ENCODE results near the gene ACACA. TPM values are rescaled to one million over a fixed set of nuclear protein-coding genes. Genes with fewer than 3 reads are reported as not detected.
A peak's percentile ranks its signal among the peaks of the same experiment; 100 is the strongest.

Gene ACACA
- total and polyA plus RNA-seq, 2 experiments from 2014 or later = 59.6 to 164 TPM

DNA sequence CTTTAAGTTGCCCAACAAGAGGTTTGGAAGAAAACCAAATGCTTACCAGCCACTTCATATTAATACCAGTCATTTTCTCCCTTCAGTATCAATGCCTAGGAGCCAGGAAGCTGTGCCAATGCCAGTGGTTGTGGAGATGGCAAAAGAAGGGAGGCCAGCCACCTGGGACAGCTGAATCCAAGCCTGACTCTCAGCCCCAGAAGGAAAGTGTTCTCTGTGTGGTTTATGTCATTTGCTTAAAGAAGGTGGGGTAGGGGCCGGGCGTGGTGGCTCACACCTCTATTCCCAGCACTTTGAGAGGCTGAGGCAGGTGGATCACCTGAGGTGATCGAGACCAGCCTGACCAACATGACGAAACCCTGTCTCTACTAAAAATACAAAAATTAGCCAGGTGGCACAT is 17.5 kb downstream of the ACACA start (continued):
- TF ChIP-seq, protein P1, sequence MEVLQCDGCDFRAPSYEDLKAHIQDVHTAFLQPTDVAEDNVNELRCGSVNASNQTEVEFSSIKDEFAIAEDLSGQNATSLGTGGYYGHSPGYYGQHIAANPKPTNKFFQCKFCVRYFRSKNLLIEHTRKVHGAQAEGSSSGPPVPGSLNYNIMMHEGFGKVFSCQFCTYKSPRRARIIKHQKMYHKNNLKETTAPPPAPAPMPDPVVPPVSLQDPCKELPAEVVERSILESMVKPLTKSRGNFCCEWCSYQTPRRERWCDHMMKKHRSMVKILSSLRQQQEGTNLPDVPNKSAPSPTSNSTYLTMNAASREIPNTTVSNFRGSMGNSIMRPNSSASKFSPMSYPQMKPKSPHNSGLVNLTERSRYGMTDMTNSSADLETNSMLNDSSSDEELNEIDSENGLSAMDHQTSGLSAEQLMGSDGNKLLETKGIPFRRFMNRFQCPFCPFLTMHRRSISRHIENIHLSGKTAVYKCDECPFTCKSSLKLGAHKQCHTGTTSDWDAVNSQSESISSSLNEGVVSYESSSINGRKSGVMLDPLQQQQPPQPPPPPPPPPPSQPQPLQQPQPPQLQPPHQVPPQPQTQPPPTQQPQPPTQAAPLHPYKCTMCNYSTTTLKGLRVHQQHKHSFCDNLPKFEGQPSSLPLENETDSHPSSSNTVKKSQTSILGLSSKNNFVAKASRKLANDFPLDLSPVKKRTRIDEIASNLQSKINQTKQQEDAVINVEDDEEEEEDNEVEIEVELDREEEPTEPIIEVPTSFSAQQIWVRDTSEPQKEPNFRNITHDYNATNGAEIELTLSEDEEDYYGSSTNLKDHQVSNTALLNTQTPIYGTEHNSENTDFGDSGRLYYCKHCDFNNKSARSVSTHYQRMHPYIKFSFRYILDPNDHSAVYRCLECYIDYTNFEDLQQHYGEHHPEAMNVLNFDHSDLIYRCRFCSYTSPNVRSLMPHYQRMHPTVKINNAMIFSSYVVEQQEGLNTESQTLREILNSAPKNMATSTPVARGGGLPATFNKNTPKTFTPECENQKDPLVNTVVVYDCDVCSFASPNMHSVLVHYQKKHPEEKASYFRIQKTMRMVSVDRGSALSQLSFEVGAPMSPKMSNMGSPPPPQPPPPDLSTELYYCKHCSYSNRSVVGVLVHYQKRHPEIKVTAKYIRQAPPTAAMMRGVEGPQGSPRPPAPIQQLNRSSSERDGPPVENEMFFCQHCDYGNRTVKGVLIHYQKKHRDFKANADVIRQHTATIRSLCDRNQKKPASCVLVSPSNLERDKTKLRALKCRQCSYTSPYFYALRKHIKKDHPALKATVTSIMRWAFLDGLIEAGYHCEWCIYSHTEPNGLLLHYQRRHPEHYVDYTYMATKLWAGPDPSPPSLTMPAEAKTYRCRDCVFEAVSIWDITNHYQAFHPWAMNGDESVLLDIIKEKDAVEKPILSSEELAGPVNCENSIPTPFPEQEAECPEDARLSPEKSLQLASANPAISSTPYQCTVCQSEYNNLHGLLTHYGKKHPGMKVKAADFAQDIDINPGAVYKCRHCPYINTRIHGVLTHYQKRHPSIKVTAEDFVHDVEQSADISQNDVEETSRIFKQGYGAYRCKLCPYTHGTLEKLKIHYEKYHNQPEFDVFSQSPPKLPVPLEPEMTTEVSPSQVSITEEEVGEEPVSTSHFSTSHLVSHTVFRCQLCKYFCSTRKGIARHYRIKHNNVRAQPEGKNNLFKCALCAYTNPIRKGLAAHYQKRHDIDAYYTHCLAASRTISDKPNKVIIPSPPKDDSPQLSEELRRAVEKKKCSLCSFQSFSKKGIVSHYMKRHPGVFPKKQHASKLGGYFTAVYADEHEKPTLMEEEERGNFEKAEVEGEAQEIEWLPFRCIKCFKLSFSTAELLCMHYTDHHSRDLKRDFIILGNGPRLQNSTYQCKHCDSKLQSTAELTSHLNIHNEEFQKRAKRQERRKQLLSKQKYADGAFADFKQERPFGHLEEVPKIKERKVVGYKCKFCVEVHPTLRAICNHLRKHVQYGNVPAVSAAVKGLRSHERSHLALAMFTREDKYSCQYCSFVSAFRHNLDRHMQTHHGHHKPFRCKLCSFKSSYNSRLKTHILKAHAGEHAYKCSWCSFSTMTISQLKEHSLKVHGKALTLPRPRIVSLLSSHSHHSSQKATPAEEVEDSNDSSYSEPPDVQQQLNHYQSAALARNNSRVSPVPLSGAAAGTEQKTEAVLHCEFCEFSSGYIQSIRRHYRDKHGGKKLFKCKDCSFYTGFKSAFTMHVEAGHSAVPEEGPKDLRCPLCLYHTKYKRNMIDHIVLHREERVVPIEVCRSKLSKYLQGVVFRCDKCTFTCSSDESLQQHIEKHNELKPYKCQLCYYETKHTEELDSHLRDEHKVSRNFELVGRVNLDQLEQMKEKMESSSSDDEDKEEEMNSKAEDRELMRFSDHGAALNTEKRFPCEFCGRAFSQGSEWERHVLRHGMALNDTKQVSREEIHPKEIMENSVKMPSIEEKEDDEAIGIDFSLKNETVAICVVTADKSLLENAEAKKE (CRISPR knock-in tag; IDR thresholded peaks at IDR 0.05) = no peak
- TF ChIP-seq POLR2AphosphoS5 (IDR thresholded peaks at IDR 0.05; ENCODE audit: low read depth) = no peak

DNA sequence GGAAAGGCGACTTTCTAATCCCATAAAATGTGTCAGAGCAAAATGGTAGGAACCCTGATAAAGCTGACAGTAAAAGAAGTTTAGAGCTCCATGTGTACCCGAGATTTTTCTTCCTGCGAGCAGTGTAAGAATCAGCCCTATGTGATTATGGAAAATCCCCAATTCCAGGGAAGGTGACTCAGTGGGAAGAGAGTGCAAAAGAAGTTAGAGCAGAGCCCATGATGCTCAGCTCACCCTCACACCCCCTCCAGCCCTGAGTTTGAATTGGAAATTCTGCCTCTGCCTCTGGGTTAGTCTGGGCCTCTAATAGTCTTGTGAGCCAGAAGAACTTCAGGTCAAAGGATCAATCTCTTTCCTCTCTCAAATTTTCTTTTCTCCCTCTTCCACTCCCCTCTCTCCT is 18.4 kb downstream of the ACACA start:
- Histone ChIP-seq H4K20me1 (replicated peaks; ENCODE audit: insufficient read depth) (no peaks in the 10 kb centered on the region), H3K79me2 (replicated peaks; ENCODE audit: insufficient read depth) (no peaks in the 10 kb centered on the region), H3F3A (replicated peaks; ENCODE audit: low read depth) (no peaks in the 10 kb centered on the region), H3K4me2 (no peak overlapping the region), H3K36me3 (ENCODE audit: insufficient read depth) (no peaks in the 10 kb centered on the region), H3K27me3 (ENCODE audit: insufficient read depth) (no peaks in the 10 kb centered on the region), H3K9me2 (ENCODE audit: insufficient read depth) (no peaks in the 10 kb centered on the region), H3K4me3 (no peak overlapping the region), H2AFZ (peak overlapping the region; percentile 16; the same call in 1 of the 2 replicates), H3K4me1 (ENCODE audit: insufficient read depth) (no peaks in the 10 kb centered on the region; the same call in 1 of the 2 replicates), H3K27ac (ENCODE audit: low read depth) (0 out of 2 replicates have a peak overlapping the region, but pooled peaks have one; percentile 39)
- no peak for DNase-seq (ENCODE audit: low spot score)
- no peaks in the 10 kb centered on the region for H3K9me3 Mint-ChIP-seq
- H3K27me3 Mint-ChIP-seq (ENCODE audit: insufficient read depth, low read depth, poor library complexity) = peaks cover 7% of the 10 kb centered on the region
- no peak overlapping the region; the same call in 1 of the 2 replicates for H3K27ac Mint-ChIP-seq
- ATAC-seq = peak; percentile 30; the same call in 2 of the 3 replicates
- H3K36me3 Mint-ChIP-seq (ENCODE audit: low read depth) = no peaks in the 10 kb centered on the region
- peaks cover 3% of the 10 kb centered on the region; the same call in 2 of the 3 replicates for H3K4me1 Mint-ChIP-seq
- H3K4me3 Mint-ChIP-seq = no peak overlapping the region
- TF ChIP-seq, protein P2, sequence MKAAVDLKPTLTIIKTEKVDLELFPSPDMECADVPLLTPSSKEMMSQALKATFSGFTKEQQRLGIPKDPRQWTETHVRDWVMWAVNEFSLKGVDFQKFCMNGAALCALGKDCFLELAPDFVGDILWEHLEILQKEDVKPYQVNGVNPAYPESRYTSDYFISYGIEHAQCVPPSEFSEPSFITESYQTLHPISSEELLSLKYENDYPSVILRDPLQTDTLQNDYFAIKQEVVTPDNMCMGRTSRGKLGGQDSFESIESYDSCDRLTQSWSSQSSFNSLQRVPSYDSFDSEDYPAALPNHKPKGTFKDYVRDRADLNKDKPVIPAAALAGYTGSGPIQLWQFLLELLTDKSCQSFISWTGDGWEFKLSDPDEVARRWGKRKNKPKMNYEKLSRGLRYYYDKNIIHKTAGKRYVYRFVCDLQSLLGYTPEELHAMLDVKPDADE (IDR thresholded peaks at IDR 0.05) = no peak
- TF ChIP-seq STAT1 (IDR thresholded peaks at IDR 0.05; ENCODE audit: unreplicated experiment) (no peak), JUNB (IDR thresholded peaks at IDR 0.05; ENCODE audit: unreplicated experiment) (no peak), CREB1 (CRISPR knock-in tag; IDR thresholded peaks at IDR 0.05; ENCODE audit: low read depth) (no peak), EZH2phosphoT487 (IDR thresholded peaks at IDR 0.05; ENCODE audit: unreplicated experiment) (no peak), ZNF114 (CRISPR knock-in tag; IDR thresholded peaks at IDR 0.05) (no peak)
- TF ChIP-seq, protein P3, sequence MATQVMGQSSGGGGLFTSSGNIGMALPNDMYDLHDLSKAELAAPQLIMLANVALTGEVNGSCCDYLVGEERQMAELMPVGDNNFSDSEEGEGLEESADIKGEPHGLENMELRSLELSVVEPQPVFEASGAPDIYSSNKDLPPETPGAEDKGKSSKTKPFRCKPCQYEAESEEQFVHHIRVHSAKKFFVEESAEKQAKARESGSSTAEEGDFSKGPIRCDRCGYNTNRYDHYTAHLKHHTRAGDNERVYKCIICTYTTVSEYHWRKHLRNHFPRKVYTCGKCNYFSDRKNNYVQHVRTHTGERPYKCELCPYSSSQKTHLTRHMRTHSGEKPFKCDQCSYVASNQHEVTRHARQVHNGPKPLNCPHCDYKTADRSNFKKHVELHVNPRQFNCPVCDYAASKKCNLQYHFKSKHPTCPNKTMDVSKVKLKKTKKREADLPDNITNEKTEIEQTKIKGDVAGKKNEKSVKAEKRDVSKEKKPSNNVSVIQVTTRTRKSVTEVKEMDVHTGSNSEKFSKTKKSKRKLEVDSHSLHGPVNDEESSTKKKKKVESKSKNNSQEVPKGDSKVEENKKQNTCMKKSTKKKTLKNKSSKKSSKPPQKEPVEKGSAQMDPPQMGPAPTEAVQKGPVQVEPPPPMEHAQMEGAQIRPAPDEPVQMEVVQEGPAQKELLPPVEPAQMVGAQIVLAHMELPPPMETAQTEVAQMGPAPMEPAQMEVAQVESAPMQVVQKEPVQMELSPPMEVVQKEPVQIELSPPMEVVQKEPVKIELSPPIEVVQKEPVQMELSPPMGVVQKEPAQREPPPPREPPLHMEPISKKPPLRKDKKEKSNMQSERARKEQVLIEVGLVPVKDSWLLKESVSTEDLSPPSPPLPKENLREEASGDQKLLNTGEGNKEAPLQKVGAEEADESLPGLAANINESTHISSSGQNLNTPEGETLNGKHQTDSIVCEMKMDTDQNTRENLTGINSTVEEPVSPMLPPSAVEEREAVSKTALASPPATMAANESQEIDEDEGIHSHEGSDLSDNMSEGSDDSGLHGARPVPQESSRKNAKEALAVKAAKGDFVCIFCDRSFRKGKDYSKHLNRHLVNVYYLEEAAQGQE (IDR thresholded peaks at IDR 0.05; ENCODE audit: unreplicated experiment) = no peak
- TF ChIP-seq, protein P4, sequence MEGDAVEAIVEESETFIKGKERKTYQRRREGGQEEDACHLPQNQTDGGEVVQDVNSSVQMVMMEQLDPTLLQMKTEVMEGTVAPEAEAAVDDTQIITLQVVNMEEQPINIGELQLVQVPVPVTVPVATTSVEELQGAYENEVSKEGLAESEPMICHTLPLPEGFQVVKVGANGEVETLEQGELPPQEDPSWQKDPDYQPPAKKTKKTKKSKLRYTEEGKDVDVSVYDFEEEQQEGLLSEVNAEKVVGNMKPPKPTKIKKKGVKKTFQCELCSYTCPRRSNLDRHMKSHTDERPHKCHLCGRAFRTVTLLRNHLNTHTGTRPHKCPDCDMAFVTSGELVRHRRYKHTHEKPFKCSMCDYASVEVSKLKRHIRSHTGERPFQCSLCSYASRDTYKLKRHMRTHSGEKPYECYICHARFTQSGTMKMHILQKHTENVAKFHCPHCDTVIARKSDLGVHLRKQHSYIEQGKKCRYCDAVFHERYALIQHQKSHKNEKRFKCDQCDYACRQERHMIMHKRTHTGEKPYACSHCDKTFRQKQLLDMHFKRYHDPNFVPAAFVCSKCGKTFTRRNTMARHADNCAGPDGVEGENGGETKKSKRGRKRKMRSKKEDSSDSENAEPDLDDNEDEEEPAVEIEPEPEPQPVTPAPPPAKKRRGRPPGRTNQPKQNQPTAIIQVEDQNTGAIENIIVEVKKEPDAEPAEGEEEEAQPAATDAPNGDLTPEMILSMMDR (conservative IDR thresholded peaks at IDR 0.05; ENCODE audit: low read depth in 2 of 2) = no peak

Data from GM23338 (cell line).